Prostate gland (tissue), 2 donors: ENCODE data around the gene MFF.

ENCODE experiments used
- POLR2A ChIP-seq: fragments of 450-650 bp; IDR thresholded peaks from one replicate; pipeline ENCODE4 v1.6.1; 2016; ENCODE audit warnings: antibody characterized with exemption, mild to moderate bottlenecking
- TF ChIP-seq, protein P1 (sequence below), 4 experiments: fragments of 200-600 bp in 2 of 4; fragments of 450-650 bp in 2 of 4; sonication (generic) in 2 of 4; IDR thresholded peaks; 1 replicate in 3 of 4; 2 replicates in 1 of 4; pipeline ENCODE4 v1.5.1; 2016 to 2019; ENCODE audit warnings: antibody characterized with exemption in 4 of 4, mild to moderate bottlenecking in 2 of 4, moderate library complexity in 2 of 4

- TF ChIP-seq, protein P1, sequence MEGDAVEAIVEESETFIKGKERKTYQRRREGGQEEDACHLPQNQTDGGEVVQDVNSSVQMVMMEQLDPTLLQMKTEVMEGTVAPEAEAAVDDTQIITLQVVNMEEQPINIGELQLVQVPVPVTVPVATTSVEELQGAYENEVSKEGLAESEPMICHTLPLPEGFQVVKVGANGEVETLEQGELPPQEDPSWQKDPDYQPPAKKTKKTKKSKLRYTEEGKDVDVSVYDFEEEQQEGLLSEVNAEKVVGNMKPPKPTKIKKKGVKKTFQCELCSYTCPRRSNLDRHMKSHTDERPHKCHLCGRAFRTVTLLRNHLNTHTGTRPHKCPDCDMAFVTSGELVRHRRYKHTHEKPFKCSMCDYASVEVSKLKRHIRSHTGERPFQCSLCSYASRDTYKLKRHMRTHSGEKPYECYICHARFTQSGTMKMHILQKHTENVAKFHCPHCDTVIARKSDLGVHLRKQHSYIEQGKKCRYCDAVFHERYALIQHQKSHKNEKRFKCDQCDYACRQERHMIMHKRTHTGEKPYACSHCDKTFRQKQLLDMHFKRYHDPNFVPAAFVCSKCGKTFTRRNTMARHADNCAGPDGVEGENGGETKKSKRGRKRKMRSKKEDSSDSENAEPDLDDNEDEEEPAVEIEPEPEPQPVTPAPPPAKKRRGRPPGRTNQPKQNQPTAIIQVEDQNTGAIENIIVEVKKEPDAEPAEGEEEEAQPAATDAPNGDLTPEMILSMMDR (IDR thresholded peaks at IDR 0.05), result peak in 2 of 4 experiments; percentile 28 to 35
- peak; percentile 63 for TF ChIP-seq POLR2A
Observed at GRCh38 chr2:227324995-227325838, at the start of gene MFF.
